PFSK-1 (cell line): ENCODE data around the gene PDZD2.

ENCODE experiments used
- FOXP2 ChIP-seq: optimal IDR thresholded peaks from 2 replicates; pipeline ENCODE3; 2011; ENCODE audit warnings: borderline replicate concordance, control low read depth, inconsistent platforms; ENCODE audit not compliant: insufficient read depth; ENCODE audit errors: extremely low read length, extremely low read depth
- POLR2AphosphoS5 ChIP-seq: IDR thresholded peaks from 2 replicates; pipeline ENCODE4 v1.6.1; 2012; ENCODE audit warnings: low read depth, mild to moderate bottlenecking, control low read depth, low read length, moderate library complexity
- REST ChIP-seq, 2 experiments: IDR thresholded peaks; 2 replicates each; pipeline versions ENCODE4 v1.6.1 to v1.8.0; 2011 to 2012; ENCODE audit warnings: low read depth in 2 of 2, low read length in 2 of 2, control low read depth in 1 of 2, inconsistent platforms in 1 of 2, mild to moderate bottlenecking in 1 of 2, moderate library complexity in 1 of 2; ENCODE audit not compliant: insufficient read depth in 1 of 2
- SIN3A ChIP-seq: IDR thresholded peaks from 2 replicates; pipeline ENCODE4 v1.6.1; 2012; ENCODE audit warnings: mild to moderate bottlenecking, low read length, moderate library complexity, borderline replicate concordance; ENCODE audit not compliant: insufficient read depth
- TAF1 ChIP-seq: IDR thresholded peaks from 2 replicates; pipeline ENCODE4 v1.6.1; 2012; ENCODE audit warnings: low read length, control low read depth, borderline replicate concordance; ENCODE audit not compliant: insufficient read depth

Gene PDZD2

GRCh38 chr5:31844622-31845345 lies 205.9 kb downstream of the PDZD2 start:
- TF ChIP-seq SIN3A (no peak), POLR2AphosphoS5 (no peak), TAF1 (no peak), FOXP2 (no peak), REST (IDR thresholded peaks at IDR 0.05; ENCODE audit: insufficient read depth in 1 of 2, low read depth in 2 of 2, low read length in 2 of 2) (no peak)

- no peak for TF ChIP-seq TAF1
- TF ChIP-seq SIN3A: no peak
- no peak for TF ChIP-seq FOXP2
- TF ChIP-seq REST (IDR thresholded peaks at IDR 0.05; ENCODE audit: insufficient read depth in 1 of 2, low read depth in 2 of 2, low read length in 2 of 2): no peak
- TF ChIP-seq POLR2AphosphoS5: no peak
Measured at GRCh38 chr5:31845361-31845760, 206.4 kb downstream of the PDZD2 start.

GRCh38 chr5:31846934-31847333 lies 208.0 kb downstream of the PDZD2 start:
- TF ChIP-seq TAF1 (no peak), SIN3A (no peak)

- TF ChIP-seq POLR2AphosphoS5: no peak
- TF ChIP-seq FOXP2: no peak
- no peak for TF ChIP-seq SIN3A
- no peak for TF ChIP-seq REST (IDR thresholded peaks at IDR 0.05; ENCODE audit: insufficient read depth in 1 of 2, low read depth in 2 of 2, low read length in 2 of 2)
- TF ChIP-seq TAF1: no peak
Measured at GRCh38 chr5:31847354-31847753, 208.4 kb downstream of the PDZD2 start.

- no peak for TF ChIP-seq REST (IDR thresholded peaks at IDR 0.05; ENCODE audit: insufficient read depth in 1 of 2, low read depth in 2 of 2, low read length in 2 of 2)
- no peak for TF ChIP-seq FOXP2
- no peak for TF ChIP-seq TAF1
- TF ChIP-seq POLR2AphosphoS5: no peak
- no peak for TF ChIP-seq SIN3A
Measured at GRCh38 chr5:31850981-31851689, 212.2 kb downstream of the PDZD2 start.
